ENCODE data around the gene TSBP1. TPM values are rescaled to one million over a fixed set of nuclear protein-coding genes. Genes with fewer than 3 reads are reported as not detected.

Gene TSBP1
- total and polyA plus RNA-seq, 9 of the 15 experiments (the other 6 are each of a cell fraction or from before 2014, with no cell fraction given), result not detected

DNA sequence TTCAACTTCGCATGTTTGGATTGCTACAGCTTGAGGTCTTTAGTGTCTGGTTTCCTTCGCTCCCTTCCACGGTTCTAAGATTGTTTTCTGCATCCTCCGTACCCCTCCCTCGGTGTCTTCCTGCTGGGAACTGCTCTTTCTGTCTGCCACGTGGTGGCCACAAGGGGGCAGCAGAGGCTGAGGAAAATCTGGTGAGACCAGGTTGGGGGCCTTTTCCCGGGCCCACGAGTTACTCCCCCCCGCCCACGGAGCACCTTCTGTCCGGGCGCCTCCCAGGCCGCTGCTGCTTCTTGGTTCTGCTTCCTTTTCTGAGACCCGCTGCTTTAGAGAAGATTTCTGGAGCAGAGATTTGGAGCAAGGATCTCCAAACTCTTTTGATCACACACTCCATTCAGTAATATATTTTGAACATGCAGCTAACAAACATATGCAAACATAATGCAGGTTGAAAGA, 126.7 kb downstream of the TSBP1 start (continued):
- TF ChIP-seq MEIS2 (IDR thresholded peaks at IDR 0.05; ENCODE audit: partially characterized antibody) (no peak), BRD9 (IDR thresholded peaks at IDR 0.05; ENCODE audit: low read depth, partially characterized antibody) (no peak), ASH1L (IDR thresholded peaks at IDR 0.05; ENCODE audit: borderline replicate concordance, low read depth, partially characterized antibody) (no peak), ATF1 (CRISPR knock-in tag; IDR thresholded peaks at IDR 0.05) (no peak), ATF1 (tag; IDR thresholded peaks at IDR 0.05) (0 out of 2 replicates have a peak, but pooled peaks have one; percentile 20), ZSCAN32 (CRISPR knock-in tag; IDR thresholded peaks at IDR 0.05) (no peak), CAMTA2 (CRISPR knock-in tag; conservative IDR thresholded peaks at IDR 0.05) (no peak), SOX6 (IDR thresholded peaks at IDR 0.05) (0 out of 2 replicates have a peak, but pooled peaks have one; percentile 17), JUN (IDR thresholded peaks at IDR 0.05; ENCODE audit: borderline replicate concordance, low read depth, low read length) (no peak), JUN (CRISPR knock-in tag; IDR thresholded peaks at IDR 0.05; ENCODE audit: borderline replicate concordance) (no peak), SNRNP70 (optimal IDR thresholded peaks at IDR 0.05; ENCODE audit: low read depth, low read length) (no peak), TCF7L2 (IDR thresholded peaks at IDR 0.05; ENCODE audit: low read depth, low read length) (no peak), KLF16 (IDR thresholded peaks at IDR 0.05) (no peak), ZNF224 (CRISPR knock-in tag; IDR thresholded peaks at IDR 0.05) (no peak), WHSC1 (IDR thresholded peaks at IDR 0.05; ENCODE audit: low read length) (no peak), DEAF1 (CRISPR knock-in tag; IDR thresholded peaks at IDR 0.05) (peak; percentile 71), ZNF354B (CRISPR knock-in tag; IDR thresholded peaks at IDR 0.05) (no peak), HDAC2 (IDR thresholded peaks at IDR 0.05) (no peak), TRIM24 (IDR thresholded peaks at IDR 0.05) (no peak), JUND (IDR thresholded peaks at IDR 0.05; ENCODE audit: borderline replicate concordance, low read depth, low read length) (peak; percentile 60), JUND (tag; IDR thresholded peaks at IDR 0.05; ENCODE audit: borderline replicate concordance, low read depth, low read length) (peak; percentile 26; the same call in 1 of the 3 replicates), EP300 (IDR thresholded peaks at IDR 0.05; ENCODE audit: low read length) (peak; percentile 37; the same call in 1 of the 2 replicates), ZBTB43 (CRISPR knock-in tag; IDR thresholded peaks at IDR 0.05) (no peak), SPI1 (IDR thresholded peaks at IDR 0.05; ENCODE audit: borderline replicate concordance, low read depth, low read length) (no peak), ARHGAP35 (IDR thresholded peaks at IDR 0.05; ENCODE audit: partially characterized antibody) (no peak), TGIF2 (CRISPR knock-in tag; IDR thresholded peaks at IDR 0.05) (no peak), SMC3 (conservative IDR thresholded peaks at IDR 0.05; ENCODE audit: insufficient read depth, low read depth, low read length) (peak; percentile 89), MBD2 (IDR thresholded peaks at IDR 0.05; ENCODE audit: borderline replicate concordance, low read depth) (no peak), CC2D1A (IDR thresholded peaks at IDR 0.05) (peak; percentile 91)
- TF ChIP-seq, protein P1, sequence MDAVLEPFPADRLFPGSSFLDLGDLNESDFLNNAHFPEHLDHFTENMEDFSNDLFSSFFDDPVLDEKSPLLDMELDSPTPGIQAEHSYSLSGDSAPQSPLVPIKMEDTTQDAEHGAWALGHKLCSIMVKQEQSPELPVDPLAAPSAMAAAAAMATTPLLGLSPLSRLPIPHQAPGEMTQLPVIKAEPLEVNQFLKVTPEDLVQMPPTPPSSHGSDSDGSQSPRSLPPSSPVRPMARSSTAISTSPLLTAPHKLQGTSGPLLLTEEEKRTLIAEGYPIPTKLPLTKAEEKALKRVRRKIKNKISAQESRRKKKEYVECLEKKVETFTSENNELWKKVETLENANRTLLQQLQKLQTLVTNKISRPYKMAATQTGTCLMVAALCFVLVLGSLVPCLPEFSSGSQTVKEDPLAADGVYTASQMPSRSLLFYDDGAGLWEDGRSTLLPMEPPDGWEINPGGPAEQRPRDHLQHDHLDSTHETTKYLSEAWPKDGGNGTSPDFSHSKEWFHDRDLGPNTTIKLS (IDR thresholded peaks at IDR 0.05; ENCODE audit: borderline replicate concordance, low read depth), result peak; percentile 27; the same call in 1 of the 2 replicates

Data from K562 (cell line).